NT2/D1 (cell line): Measurements from ENCODE around the gene PEPD.

Experiments
- SUZ12 ChIP-seq: IDR thresholded peaks from 2 replicates; pipeline ENCODE4 v1.6.1; 2011; ENCODE audit not compliant: insufficient read length, insufficient read depth; ENCODE audit errors: extremely low read depth
- YY1 ChIP-seq: IDR thresholded peaks from 2 replicates; pipeline ENCODE4 v1.6.1; 2011; ENCODE audit not compliant: insufficient read length, insufficient read depth
- ZNF274 ChIP-seq: IDR thresholded peaks from 2 replicates; pipeline ENCODE4 v1.6.1; 2011; ENCODE audit warnings: mild to moderate bottlenecking, low read depth, low read length

- TF ChIP-seq SUZ12 (no peak), ZNF274 (no peak), YY1 (no peak)
Measured at GRCh38 chr19:33377586-33378475, 143.8 kb downstream of the PEPD start.
